Nephron progenitor cell (in vitro differentiated cells): Measurements from ENCODE around the gene DMXL1.
"Not testable (repeated sequence)": the region's sequence is repeated elsewhere in the genome, so short reads cannot be mapped to it uniquely, and the experiment has no call there.

Source experiments
- DNase-seq: peaks from one replicate; pipeline ENCODE4 v3.0.0; 2021
- H3K27ac Mint-ChIP-seq: 2 replicates; pipeline ENCODE4 v1.8.0; 2021; ENCODE audit warnings: mild to moderate bottlenecking, moderate library complexity, mixed read lengths
- H3K27me3 Mint-ChIP-seq: 2 replicates; pipeline ENCODE4 v1.8.0; 2021; ENCODE audit warnings: mild to moderate bottlenecking, low read depth, mixed read lengths; ENCODE audit not compliant: poor library complexity
- H3K36me3 Mint-ChIP-seq: 2 replicates; pipeline ENCODE4 v1.8.0; 2021; ENCODE audit warnings: low read depth, mixed read lengths
- H3K4me1 Mint-ChIP-seq: 2 replicates; pipeline ENCODE4 v1.8.0; 2021; ENCODE audit warnings: mixed read lengths
- H3K4me3 Mint-ChIP-seq: 2 replicates; pipeline ENCODE4 v1.8.0; 2021; ENCODE audit warnings: mild to moderate bottlenecking, moderate library complexity, mixed read lengths
- H3K9me3 Mint-ChIP-seq: 2 replicates; pipeline ENCODE4 v1.8.0; 2021; ENCODE audit warnings: mild to moderate bottlenecking, moderate library complexity, mixed read lengths
- TF ChIP-seq, protein P1 (sequence below): fragments of 200-600 bp; sonication (generic); IDR thresholded peaks from 2 replicates; pipeline ENCODE4 v1.5.0; 2021; ENCODE audit warnings: antibody characterized with exemption

DMXL1 gene

DNA sequence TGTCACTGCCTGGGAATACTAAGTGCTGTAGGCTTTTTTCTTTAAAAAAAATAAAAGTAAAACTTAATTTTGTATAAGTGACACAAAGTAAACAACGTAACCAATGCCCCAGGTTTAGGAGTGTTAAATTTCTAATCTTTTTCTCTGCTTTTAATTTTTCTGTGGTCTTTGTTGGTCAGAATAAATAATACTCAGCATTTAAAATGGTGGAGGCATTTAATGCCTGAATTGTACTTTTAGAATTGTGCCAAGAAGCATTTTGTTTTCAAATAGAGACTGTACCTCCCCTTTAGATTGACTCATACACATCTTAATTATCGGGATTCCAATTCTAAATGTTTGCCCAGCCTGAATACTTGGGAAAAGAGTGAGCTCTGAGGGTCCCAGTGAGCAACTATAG lies 1.6 kb downstream of the DMXL1 start:
- peak overlapping the region; percentile 83 for H3K4me3 Mint-ChIP-seq
- peaks cover 3% of the 10 kb centered on the region for H3K27me3 Mint-ChIP-seq

DNA sequence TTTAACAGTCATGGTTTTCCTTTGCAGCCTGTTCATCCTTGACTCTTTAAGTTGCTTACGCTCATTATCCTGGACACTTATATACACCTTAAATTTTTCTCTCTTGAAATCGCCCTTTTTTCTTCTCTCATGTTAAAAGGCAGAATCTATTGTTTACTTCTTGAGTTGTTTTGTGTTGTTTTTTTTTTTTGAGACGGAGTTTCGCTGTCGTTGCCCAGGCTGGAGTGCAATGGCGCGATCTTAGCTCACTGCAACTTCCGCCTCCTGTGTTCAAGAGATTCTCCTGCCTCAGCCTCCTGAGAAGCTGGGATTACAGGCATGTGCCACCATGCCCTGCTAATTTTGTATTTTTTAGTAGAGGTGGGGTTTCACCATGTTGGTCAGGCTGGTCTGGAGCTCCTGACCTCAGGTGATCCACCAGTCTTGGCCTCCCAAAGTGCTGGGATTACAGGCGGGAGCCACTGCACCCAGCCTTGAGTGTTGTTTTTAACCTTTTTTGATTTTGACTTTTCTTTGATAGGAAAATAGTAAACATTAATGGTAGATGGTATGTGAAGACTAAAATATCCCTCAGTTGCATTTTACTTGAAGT lies 3.0 kb downstream of the DMXL1 start:
- not testable (repeated sequence) for H3K9me3 Mint-ChIP-seq, DNase-seq, H3K27ac Mint-ChIP-seq, H3K36me3 Mint-ChIP-seq, H3K27me3 Mint-ChIP-seq
- peak overlapping the region; percentile 75 for H3K4me3 Mint-ChIP-seq
- H3K4me1 Mint-ChIP-seq: peaks cover 38% of the 10 kb centered on the region

More for the DNA sequence above, 1.6 kb downstream of the DMXL1 start:
- no peaks in the 10 kb centered on the region for H3K36me3 Mint-ChIP-seq
- TF ChIP-seq, protein P1, sequence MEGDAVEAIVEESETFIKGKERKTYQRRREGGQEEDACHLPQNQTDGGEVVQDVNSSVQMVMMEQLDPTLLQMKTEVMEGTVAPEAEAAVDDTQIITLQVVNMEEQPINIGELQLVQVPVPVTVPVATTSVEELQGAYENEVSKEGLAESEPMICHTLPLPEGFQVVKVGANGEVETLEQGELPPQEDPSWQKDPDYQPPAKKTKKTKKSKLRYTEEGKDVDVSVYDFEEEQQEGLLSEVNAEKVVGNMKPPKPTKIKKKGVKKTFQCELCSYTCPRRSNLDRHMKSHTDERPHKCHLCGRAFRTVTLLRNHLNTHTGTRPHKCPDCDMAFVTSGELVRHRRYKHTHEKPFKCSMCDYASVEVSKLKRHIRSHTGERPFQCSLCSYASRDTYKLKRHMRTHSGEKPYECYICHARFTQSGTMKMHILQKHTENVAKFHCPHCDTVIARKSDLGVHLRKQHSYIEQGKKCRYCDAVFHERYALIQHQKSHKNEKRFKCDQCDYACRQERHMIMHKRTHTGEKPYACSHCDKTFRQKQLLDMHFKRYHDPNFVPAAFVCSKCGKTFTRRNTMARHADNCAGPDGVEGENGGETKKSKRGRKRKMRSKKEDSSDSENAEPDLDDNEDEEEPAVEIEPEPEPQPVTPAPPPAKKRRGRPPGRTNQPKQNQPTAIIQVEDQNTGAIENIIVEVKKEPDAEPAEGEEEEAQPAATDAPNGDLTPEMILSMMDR: no peak
- no peaks in the 10 kb centered on the region for H3K9me3 Mint-ChIP-seq
- DNase-seq: no peak
- peaks cover 40% of the 10 kb centered on the region for H3K4me1 Mint-ChIP-seq
- H3K27ac Mint-ChIP-seq: no peak overlapping the region

DNA sequence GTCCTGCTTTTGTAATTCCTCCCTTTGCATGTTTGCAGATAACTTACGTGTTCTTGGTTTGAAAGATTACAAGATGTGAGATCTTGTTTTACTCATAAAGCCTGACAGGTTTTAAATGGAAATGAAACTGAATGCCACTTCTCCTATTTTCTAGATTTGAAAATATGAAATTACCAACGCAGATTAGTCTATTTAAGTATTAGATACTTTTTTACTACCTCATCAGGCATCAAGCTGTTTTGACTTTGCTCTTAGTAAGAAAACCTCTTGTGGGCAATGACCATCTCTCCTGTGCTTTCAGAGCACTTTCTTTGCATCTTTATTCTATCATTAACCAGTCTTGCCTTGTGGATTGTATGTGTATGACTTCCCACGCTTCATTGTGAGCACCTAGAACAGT lies 3.5 kb downstream of the DMXL1 start:
- no peaks in the 10 kb centered on the region for H3K36me3 Mint-ChIP-seq
- H3K4me3 Mint-ChIP-seq: no peak overlapping the region
- H3K9me3 Mint-ChIP-seq: no peaks in the 10 kb centered on the region
- TF ChIP-seq, protein P1: no peak
- H3K27me3 Mint-ChIP-seq: peaks cover 3% of the 10 kb centered on the region
- peaks cover 43% of the 10 kb centered on the region for H3K4me1 Mint-ChIP-seq
- no peak overlapping the region for H3K27ac Mint-ChIP-seq
- no peak for DNase-seq

DNA sequence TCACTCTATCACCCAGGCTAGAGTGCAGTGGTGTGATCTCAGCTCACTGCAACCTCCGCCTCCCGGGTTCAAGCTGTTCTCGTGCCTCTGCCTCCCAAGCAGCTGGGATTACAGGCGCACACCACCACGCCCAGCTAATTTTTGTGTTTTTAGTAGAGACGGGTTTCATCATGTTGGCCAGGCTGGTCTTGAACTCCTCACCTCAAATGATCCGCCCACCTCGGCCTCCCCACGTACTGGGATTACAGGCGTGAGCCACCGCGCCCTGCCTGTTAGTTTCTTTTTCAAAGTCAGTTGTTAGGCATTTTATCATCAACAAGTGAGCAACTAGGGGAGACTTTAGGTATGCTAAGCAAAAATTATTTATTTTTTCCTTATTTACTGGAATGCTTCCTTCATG lies 4.4 kb downstream of the DMXL1 start:
- not testable (repeated sequence) for H3K9me3 Mint-ChIP-seq, H3K4me3 Mint-ChIP-seq, H3K27me3 Mint-ChIP-seq, H3K27ac Mint-ChIP-seq, H3K36me3 Mint-ChIP-seq, DNase-seq
- peaks cover 49% of the 10 kb centered on the region for H3K4me1 Mint-ChIP-seq

DNA sequence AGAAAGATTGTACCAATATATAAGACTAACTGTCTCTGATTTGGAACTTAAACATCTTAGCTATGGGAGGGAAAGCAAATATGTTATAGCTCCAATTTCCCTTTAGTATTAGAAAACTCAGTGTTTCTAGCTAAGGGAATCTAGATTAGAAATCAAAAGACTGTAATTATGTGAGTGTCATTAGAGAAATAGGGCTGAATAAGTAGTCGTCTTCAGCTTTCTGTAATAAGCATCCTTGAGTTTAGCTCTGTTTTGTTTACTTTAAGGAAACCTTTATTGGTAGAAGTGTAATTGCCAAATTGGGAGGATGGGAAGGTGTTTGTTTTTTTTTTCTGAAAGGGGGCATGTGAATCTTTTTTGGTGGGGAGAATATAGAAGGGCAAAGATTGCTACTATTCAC lies 5.2 kb downstream of the DMXL1 start:
- Mint-ChIP-seq H3K36me3 (no peaks in the 10 kb centered on the region), H3K27me3 (peaks cover 3% of the 10 kb centered on the region), H3K27ac (no peak overlapping the region), H3K9me3 (no peaks in the 10 kb centered on the region), H3K4me3 (no peak overlapping the region), H3K4me1 (peaks cover 56% of the 10 kb centered on the region)
- DNase-seq: no peak
- TF ChIP-seq, protein P1: no peak

DNA sequence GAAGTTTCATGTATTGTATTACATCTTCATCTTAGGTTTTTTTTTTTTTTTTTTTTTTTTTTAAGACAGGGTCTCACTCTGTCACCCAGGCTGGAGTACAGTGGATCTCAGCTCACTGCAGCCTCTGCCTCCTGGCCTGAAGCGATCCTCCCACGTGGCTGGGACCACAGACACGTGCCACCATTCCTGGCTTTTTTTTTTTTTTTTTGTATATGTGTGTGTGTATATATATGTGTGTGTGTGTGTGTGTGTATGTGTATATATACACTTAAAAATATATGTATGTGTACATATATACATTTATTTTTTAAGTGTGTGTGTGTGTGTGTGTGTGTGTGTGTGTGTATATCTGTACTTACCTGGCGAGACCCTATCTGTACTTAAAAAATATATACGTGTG lies 6.6 kb downstream of the DMXL1 start:
- Mint-ChIP-seq H3K27me3 (peaks cover 3% of the 10 kb centered on the region), H3K36me3 (no peaks in the 10 kb centered on the region), H3K27ac (no peak overlapping the region), H3K4me1 (peaks cover 48% of the 10 kb centered on the region), H3K9me3 (no peaks in the 10 kb centered on the region), H3K4me3 (no peak overlapping the region)
- TF ChIP-seq, protein P1: no peak
- no peak for DNase-seq

DNA sequence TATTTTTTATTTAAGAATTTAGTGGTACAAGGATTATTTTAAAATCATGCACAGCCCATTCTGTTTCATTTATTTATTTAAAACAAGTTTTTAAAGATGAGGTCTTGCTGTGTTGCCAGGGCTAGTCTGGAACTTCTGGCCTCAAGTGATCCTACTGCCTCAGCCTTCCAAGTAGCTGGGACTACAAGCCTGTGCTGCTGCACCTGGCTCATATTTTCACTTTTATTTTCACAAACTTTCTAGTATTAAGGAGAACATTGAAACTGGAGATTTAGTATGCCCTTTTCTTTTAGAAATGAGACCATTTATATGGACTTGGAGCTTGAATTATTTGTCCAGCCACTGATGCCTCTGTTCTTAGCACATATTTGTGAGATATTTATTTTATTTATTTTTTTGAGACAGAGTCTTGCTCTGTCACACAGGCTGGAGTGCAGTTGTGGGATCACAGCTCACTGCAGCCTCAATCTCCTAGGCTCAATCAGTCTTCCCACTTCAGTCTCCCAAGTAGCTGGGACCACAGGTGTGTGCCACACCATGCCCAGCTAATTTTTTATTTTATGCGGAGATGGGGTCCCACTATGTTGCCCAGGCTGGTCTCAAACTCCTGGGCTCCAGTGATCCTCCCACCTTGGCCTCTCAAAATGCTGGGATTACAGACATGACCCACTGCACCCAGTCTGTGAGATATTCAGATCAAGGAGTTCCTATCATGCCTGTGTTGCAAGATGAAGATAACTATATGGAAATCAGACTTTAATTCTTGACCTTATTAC lies 7.4 kb downstream of the DMXL1 start:
- no peak for DNase-seq
- Mint-ChIP-seq H3K4me1 (peaks cover 40% of the 10 kb centered on the region), H3K27ac (no peak overlapping the region), H3K4me3 (no peak overlapping the region), H3K27me3 (no peaks in the 10 kb centered on the region), H3K36me3 (peaks cover 6% of the 10 kb centered on the region), H3K9me3 (no peaks in the 10 kb centered on the region)
- TF ChIP-seq, protein P1: no peak
